CD14-positive monocyte (primary cell): ENCODE data around the gene SLC39A7. TPM values are rescaled to one million over a fixed set of nuclear protein-coding genes. Genes with fewer than 3 reads are reported as not detected.

Experiments used
- DNase-seq, 3 donors: peaks; one replicate each; pipeline ENCODE4 v3.0.0-alpha.2; 2011 to 2022
- H2AFZ ChIP-seq: 2 replicates; pipeline ENCODE4 v1.6.0; 2012; ENCODE audit warnings: mild to moderate bottlenecking, low read depth, low read length, inconsistent platforms; ENCODE audit not compliant: insufficient read depth, poor library complexity, severe bottlenecking
- H3K27ac ChIP-seq, 2 donors: 1 replicate in 1 of 2; 2 replicates in 1 of 2; pipeline ENCODE4 v1.5.1; 2012 to 2013; ENCODE audit warnings: low read length in 2 of 2, control low read depth in 1 of 2, inconsistent platforms in 1 of 2, low read depth in 1 of 2, mild to moderate bottlenecking in 1 of 2
- H3K27me3 ChIP-seq, 2 donors: one replicate each; pipeline versions ENCODE4 v1.6.0 to v1.6.1; 2011 to 2013; ENCODE audit warnings: low read length in 2 of 2; ENCODE audit not compliant: control insufficient read depth in 2 of 2, insufficient read depth in 2 of 2
- H3K36me3 ChIP-seq, 2 donors: replicated peaks in 1 of 2; 1 replicate in 1 of 2; 2 replicates in 1 of 2; pipeline versions ENCODE4 v1.5.1 to v1.6.1; 2012 to 2013; ENCODE audit warnings: low read length in 2 of 2, control low read depth in 1 of 2, inconsistent platforms in 1 of 2, mild to moderate bottlenecking in 1 of 2; ENCODE audit not compliant: insufficient read depth in 2 of 2, control insufficient read depth in 1 of 2
- H3K4me1 ChIP-seq, 2 donors: 1 replicate in 1 of 2; 2 replicates in 1 of 2; pipeline versions ENCODE4 v1.5.1 to v1.6.1; 2012 to 2013; ENCODE audit warnings: low read length in 2 of 2, control low read depth in 1 of 2, inconsistent platforms in 1 of 2, mild to moderate bottlenecking in 1 of 2, moderate library complexity in 1 of 2; ENCODE audit not compliant: insufficient read depth in 2 of 2, control insufficient read depth in 1 of 2
- H3K4me2 ChIP-seq: replicated peaks from 2 replicates; pipeline ENCODE3; 2012; ENCODE audit warnings: low read length, moderate library complexity, mild to moderate bottlenecking; ENCODE audit not compliant: poor library complexity, severe bottlenecking; ENCODE audit errors: extremely low read depth
- H3K4me3 ChIP-seq, 3 experiments: fragments of 200-600 bp in 1 of 3; sonication (generic) in 1 of 3; replicated peaks in 1 of 3; 1 replicate in 2 of 3; 2 replicates in 1 of 3; pipeline ENCODE4 v1.5.1; 2011 to 2013; ENCODE audit warnings: low read length in 3 of 3, mild to moderate bottlenecking in 3 of 3, control low read depth in 2 of 3, low read depth in 2 of 3, inconsistent platforms in 1 of 3, moderate library complexity in 1 of 3
- H3K79me2 ChIP-seq: 2 replicates; pipeline ENCODE4 v1.6.0; 2012; ENCODE audit warnings: mild to moderate bottlenecking, control low read depth, inconsistent platforms, low read length, moderate library complexity; ENCODE audit not compliant: insufficient read depth
- H3K9ac ChIP-seq: 2 replicates; pipeline ENCODE4 v1.6.0; 2017; ENCODE audit warnings: low read length, mild to moderate bottlenecking; ENCODE audit not compliant: insufficient read depth, poor library complexity, severe bottlenecking
- H3K9me3 ChIP-seq, 2 donors: replicated peaks in 1 of 2; 1 replicate in 1 of 2; 2 replicates in 1 of 2; pipeline versions ENCODE4 v1.5.1 to v1.6.1; 2012 to 2013; ENCODE audit warnings: low read length in 2 of 2, control low read depth in 1 of 2; ENCODE audit not compliant: control insufficient read depth in 1 of 2, insufficient read depth in 1 of 2
- H4K20me1 ChIP-seq: 2 replicates; pipeline ENCODE4 v1.6.0; 2012; ENCODE audit warnings: mild to moderate bottlenecking, low read length, control low read depth, moderate library complexity; ENCODE audit not compliant: insufficient read depth
- H3K27ac Mint-ChIP-seq, 7 donors: one replicate each; pipeline ENCODE4 v1.8.0; 2020; ENCODE audit warnings: mild to moderate bottlenecking in 7 of 7, mixed read lengths in 7 of 7, moderate library complexity in 6 of 7, inconsistent platforms in 2 of 7
- H3K27me3 Mint-ChIP-seq, 3 donors: one replicate each; pipeline ENCODE4 v1.8.0; 2021 to 2022; ENCODE audit warnings: low read depth in 3 of 3, mild to moderate bottlenecking in 3 of 3, mixed read lengths in 3 of 3, moderate library complexity in 3 of 3, inconsistent platforms in 1 of 3
- H3K36me3 Mint-ChIP-seq, 2 donors: one replicate each; pipeline ENCODE4 v1.8.0; 2020; ENCODE audit warnings: mixed read lengths in 2 of 2, inconsistent platforms in 1 of 2, mild to moderate bottlenecking in 1 of 2
- H3K4me1 Mint-ChIP-seq: one replicate; pipeline ENCODE4 v1.8.0; 2020; ENCODE audit warnings: mild to moderate bottlenecking, mixed read lengths
- H3K4me3 Mint-ChIP-seq, 2 donors: one replicate each; pipeline ENCODE4 v1.8.0; 2020; ENCODE audit warnings: mild to moderate bottlenecking in 2 of 2, mixed read lengths in 2 of 2, moderate library complexity in 1 of 2
- H3K9me3 Mint-ChIP-seq, 7 donors: one replicate each; pipeline ENCODE4 v1.8.0; 2020 to 2022; ENCODE audit warnings: mixed read lengths in 7 of 7, mild to moderate bottlenecking in 6 of 7, moderate library complexity in 6 of 7, inconsistent platforms in 2 of 7
- CTCF ChIP-seq: fragments of 200-600 bp; IDR thresholded peaks from one replicate; pipeline ENCODE4 v1.8.0; 2022; ENCODE audit warnings: antibody characterized with exemption, mild to moderate bottlenecking
- WGBS: methylation state at CpG from one replicate; pipeline ENCODE4 v1.1.5; 2013; ENCODE audit warnings: missing lambda C conversion rate; ENCODE audit not compliant: insufficient coverage; 5-methylcytosine and 5-hydroxymethylcytosine counted together
- intact Hi-C, 2 donors: fragments of 100-400 bp; cut with micrococcal nuclease; formaldehyde crosslinking; loops; one replicate each; pipeline versions ENCODE4 v1.15.0 to v1.15.1; 2023
- polyA plus RNA-seq, 3 donors: library from polyadenylated mRNA; depleted of rRNA in 1 of 3; unstranded in 2 of 3; stranded (reverse) in 1 of 3; fragments of 300-500 nt in 2 of 3; fragments of >200 nt in 1 of 3; fragmentation: Illumina TruSeq in 2 of 3; gene quantifications; 1 replicate in 2 of 3; 2 replicates in 1 of 3; pipeline ENCODE4 v1.2.3, GENCODE V29; 2012 to 2021

SLC39A7 gene
- polyA plus RNA-seq, 3 donors, result 14.5 to 32.7 (median 17.7) TPM

- peak overlapping the region in 1 of 7 donors; percentile 38 for H3K27ac Mint-ChIP-seq
- no peak for TF ChIP-seq CTCF
- Histone ChIP-seq H3K27ac (no peak overlapping the region), H4K20me1 (peaks cover 32% of the 10 kb centered on the region), H3K36me3 (peaks cover 20 to 21% of the 10 kb centered on the region in 2 donors), H2AFZ (no peak overlapping the region), H3K4me2 (no peak overlapping the region), H3K9me3 (no peaks in the 10 kb centered on the region), H3K27me3 (no peaks in the 10 kb centered on the region), H3K79me2 (peaks cover 50% of the 10 kb centered on the region), H3K4me3 (no peak overlapping the region), H3K4me1 (peaks cover 46 to 62% of the 10 kb centered on the region in 2 donors), H3K9ac (no peak overlapping the region)
- 96% methylated on average over 6 of the region's 6 CpGs for WGBS
- H3K27me3 Mint-ChIP-seq, result peaks cover 0 to 13% (median 12%) of the 10 kb centered on the region in 3 donors
- peaks cover 27 to 29% of the 10 kb centered on the region in 2 donors for H3K36me3 Mint-ChIP-seq
- intact Hi-C loops, result loop anchor here (5.0 to 10.0 kb wide), 2 partner anchors 95 to 212 kb away; partner anchors contain the start of genes CUTA (in 1 of the 2), PHF1 (in 1 of the 2) and RGL2 (in 1 of the 2)
- no peak for DNase-seq
- H3K9me3 Mint-ChIP-seq, result peaks cover 0 to 3% (median 0%) of the 10 kb centered on the region in 7 donors
- H3K4me1 Mint-ChIP-seq, result peaks cover 63% of the 10 kb centered on the region
- H3K4me3 Mint-ChIP-seq, result no peak overlapping the region
Measured at GRCh38 chr6:33202799-33203198, 2.1 kb downstream of the SLC39A7 start.

GRCh38 chr6:33203443-33204164 is 2.9 kb downstream of the SLC39A7 start:
- Mint-ChIP-seq H3K9me3 (peaks cover 0 to 3% (median 0%) of the 10 kb centered on the region in 7 donors), H3K27me3 (peaks cover 0 to 13% (median 12%) of the 10 kb centered on the region in 3 donors), H3K27ac (peak overlapping the region in 6 of 7 donors; percentile 30 to 84 (median 60)), H3K4me3 (peak overlapping the region; percentile 62 to 78), H3K4me1 (peaks cover 55% of the 10 kb centered on the region), H3K36me3 (peaks cover 22 to 23% of the 10 kb centered on the region in 2 donors)
- intact Hi-C loops, result loop anchor here (5.0 to 10.0 kb wide), 2 partner anchors 94 to 211 kb away; partner anchors contain the start of genes CUTA (in 1 of the 2), PHF1 (in 1 of the 2) and RGL2 (in 1 of the 2)
- Histone ChIP-seq H2AFZ (no peak overlapping the region), H3K79me2 (peaks cover 45% of the 10 kb centered on the region), H3K36me3 (peaks cover 20 to 21% of the 10 kb centered on the region in 2 donors), H3K27me3 (no peaks in the 10 kb centered on the region), H3K9ac (no peak overlapping the region), H4K20me1 (peaks cover 24% of the 10 kb centered on the region), H3K4me2 (peak overlapping the region; percentile 90), H3K9me3 (no peaks in the 10 kb centered on the region), H3K27ac (no peak overlapping the region), H3K4me1 (peaks cover 45 to 61% of the 10 kb centered on the region in 2 donors), H3K4me3 (peak overlapping the region in 1 of 3 experiments; percentile 84)
- DNase-seq, result no peak
- no peak for TF ChIP-seq CTCF
- WGBS, result 100% methylated on average over 1 of the region's 7 CpGs
